Psoas muscle (tissue), 8 donors: Measurements from ENCODE around the gene LCE3D. TPM values are rescaled to one million over a fixed set of nuclear protein-coding genes. Genes with fewer than 3 reads are reported as not detected.
"Not testable (repeated sequence)": the region's sequence is repeated elsewhere in the genome, so short reads cannot be mapped to it uniquely, and the experiment has no call there.

ENCODE experiments used
- ATAC-seq, 4 donors: fragments of 200-7000 bp; cut with Tn5 transposase; one replicate each; pipeline ENCODE4 v1.9.1; 2020; ENCODE audit warnings: moderate library complexity in 3 of 4, mild to moderate bottlenecking in 2 of 4
- DNase-seq, 2 donors: peaks; one replicate each; pipeline ENCODE4 v3.0.0-alpha.2; 2020
- H3K27ac ChIP-seq: fragments of 200-600 bp; one replicate; pipeline ENCODE4 v1.8.0; 2022
- H3K27me3 ChIP-seq, 3 donors: fragments of 200-600 bp in 1 of 3; one replicate each; pipeline versions ENCODE4 v1.6.1 to v1.8.0; 2013 to 2022; ENCODE audit warnings: low read length in 2 of 3, mild to moderate bottlenecking in 2 of 3, moderate library complexity in 1 of 3; ENCODE audit not compliant: insufficient read depth in 3 of 3
- H3K36me3 ChIP-seq, 2 donors: fragments of 200-600 bp in 1 of 2; one replicate each; pipeline versions ENCODE4 v1.6.1 to v1.8.0; 2013 to 2022; ENCODE audit warnings: low read depth in 1 of 2, mild to moderate bottlenecking in 1 of 2, moderate library complexity in 1 of 2; ENCODE audit not compliant: insufficient read depth in 1 of 2
- H3K4me1 ChIP-seq: fragments of 200-600 bp; one replicate; pipeline ENCODE4 v1.8.0; 2022
- H3K4me3 ChIP-seq: fragments of 200-600 bp; one replicate; pipeline ENCODE4 v1.8.0; 2022; ENCODE audit warnings: mild to moderate bottlenecking
- H3K9me3 ChIP-seq: fragments of 200-600 bp; one replicate; pipeline ENCODE4 v1.8.0; 2022
- CTCF ChIP-seq: fragments of 200-600 bp; IDR thresholded peaks from one replicate; pipeline ENCODE4 v1.8.0; 2022; ENCODE audit warnings: antibody characterized with exemption
- WGBS, 3 donors: extraction: QIAGEN DNeasy Blood & Tissue Kit; methylation state at CpG; one replicate each; pipeline versions ENCODE4 v1.1.6 to v1.1.7; 2013; 5-methylcytosine and 5-hydroxymethylcytosine counted together
- intact Hi-C, 2 donors: fragments of 100-400 bp; cut with DNase I; formaldehyde crosslinking; loops; one replicate each; pipeline versions ENCODE4 v1.11.0 to v1.14.2; 2022
- polyA plus RNA-seq, 3 donors: library from polyadenylated mRNA; stranded (reverse); fragments of 200-250 nt; gene quantifications; one replicate each; pipeline ENCODE4 v1.2.3, GENCODE V29; 2013
- total RNA-seq, 4 donors: library from RNA; stranded (reverse); fragmentation: NEBNext Ultra II Directional in 2 of 4; extraction: Animal tissue kit (Norgen Biotek cat#: 25700) in 2 of 4; gene quantifications; one replicate each; pipeline versions ENCODE4 v1.2.1 to v1.2.4, GENCODE V29; 2021 to 2023
- donor health status: healthy with polysubstance abuse.
- donor health status: DM: no; HTN: no; CAD: no; lungs with moderate emphysema.
- donor health status: Bipolar disorder and iron deficiency.
- donor health status: healthy.
- donor health status: DM: yes; HTN: yes; CAD: no.
- donor health status: DM: no; HTN: no; CAD: no.
- donor health status: DM: no; HTN: no; CAD: no.
- donor health status: DM: yes; HTN: yes; CAD: no.

LCE3D gene
- total and polyA plus RNA-seq, 7 donors: not detected

GRCh38 chr1:152565115-152565514 lies 15.2 kb downstream of the LCE3D start:
- intact Hi-C loops: no loop called here
- H3K27me3 ChIP-seq: no peaks in the 10 kb centered on the region

DNA sequence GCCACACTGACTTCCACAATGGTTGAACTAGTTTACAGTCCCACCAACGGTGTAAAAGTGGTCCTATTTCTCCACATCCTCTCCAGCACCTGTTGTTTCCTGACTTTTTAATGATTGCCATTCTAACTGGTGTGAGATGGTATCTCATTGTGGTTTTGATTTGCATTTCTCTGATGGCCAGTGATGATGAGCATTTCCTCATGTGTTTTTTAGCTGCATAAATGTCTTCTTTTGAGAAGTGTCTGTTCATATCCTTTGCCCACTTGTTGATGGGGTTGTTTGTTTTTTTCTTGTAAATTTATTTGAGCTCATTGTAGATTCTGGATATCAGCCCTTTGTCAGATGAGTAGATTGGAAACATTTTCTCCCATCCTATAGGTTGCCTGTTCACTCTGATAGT lies 32.0 kb downstream of the LCE3D start:
- H3K4me3 ChIP-seq, DNase-seq, H3K27ac ChIP-seq, ATAC-seq, H3K36me3 ChIP-seq, H3K9me3 ChIP-seq, intact Hi-C loops, H3K4me1 ChIP-seq, H3K27me3 ChIP-seq: not testable (repeated sequence)
- no CpG with 5 or more reads among the region's 1 CpG for WGBS, 3 donors

More at GRCh38 chr1:152565115-152565514, 15.2 kb downstream of the LCE3D start:
- WGBS, 3 donors: 63 to 79% (median 73%) methylated on average over 2 of the region's 2 CpGs
- peaks cover 11% of the 10 kb centered on the region for H3K9me3 ChIP-seq
- DNase-seq: no peak
- no peaks in the 10 kb centered on the region for H3K36me3 ChIP-seq
- H3K27ac ChIP-seq: no peak overlapping the region
- ATAC-seq: no peak
- no peak for TF ChIP-seq CTCF
- H3K4me3 ChIP-seq: no peak overlapping the region
- H3K4me1 ChIP-seq: no peaks in the 10 kb centered on the region

DNA sequence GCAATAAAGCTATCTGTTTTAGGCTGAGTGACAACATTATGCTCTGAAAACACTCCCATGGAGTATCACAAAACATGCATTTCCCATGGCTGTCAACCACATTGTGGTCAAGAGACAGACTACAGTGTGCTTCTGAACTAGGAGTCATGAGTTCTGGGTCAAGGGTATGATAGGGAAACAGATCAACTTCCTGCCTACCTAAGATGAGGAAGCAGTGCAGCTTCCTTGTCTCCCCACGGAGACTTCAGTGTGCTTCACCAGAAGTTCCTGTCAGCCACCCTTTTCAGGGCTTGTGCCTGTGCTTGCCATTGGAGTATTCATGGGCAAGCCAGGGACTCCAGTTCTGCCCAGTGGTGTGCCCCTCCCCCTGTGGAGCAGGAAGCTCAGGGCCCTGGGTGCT lies 33.6 kb downstream of the LCE3D start:
- ATAC-seq: no peak

GRCh38 chr1:152543820-152544219 lies 36.5 kb downstream of the LCE3D start:
- no peak overlapping the region for H3K4me3 ChIP-seq
- no peaks in the 10 kb centered on the region for H3K36me3 ChIP-seq
- no peaks in the 10 kb centered on the region for H3K4me1 ChIP-seq
- no peak overlapping the region for H3K27ac ChIP-seq
- 36 to 41% (median 37%) methylated on average over 4 of the region's 4 CpGs for WGBS, 3 donors
- no peaks in the 10 kb centered on the region for H3K27me3 ChIP-seq
- no peak for ATAC-seq
- no peaks in the 10 kb centered on the region for H3K9me3 ChIP-seq
- intact Hi-C loops: no loop called here
- no peak for TF ChIP-seq CTCF
- no peak for DNase-seq

More for the DNA sequence above, 33.6 kb downstream of the LCE3D start:
- Histone ChIP-seq H3K4me3 (no peak overlapping the region), H3K36me3 (no peaks in the 10 kb centered on the region), H3K4me1 (no peaks in the 10 kb centered on the region), H3K27ac (no peak overlapping the region), H3K9me3 (no peaks in the 10 kb centered on the region), H3K27me3 (no peaks in the 10 kb centered on the region)
- 50 to 67% (median 53%) methylated on average over 1 of the region's 1 CpG for WGBS, 3 donors
- DNase-seq: no peak
- intact Hi-C loops: no loop called here
- TF ChIP-seq CTCF: no peak

- Histone ChIP-seq H3K27ac (no peak overlapping the region), H3K4me1 (no peaks in the 10 kb centered on the region), H3K27me3 (no peaks in the 10 kb centered on the region), H3K9me3 (no peaks in the 10 kb centered on the region), H3K4me3 (no peak overlapping the region), H3K36me3 (no peaks in the 10 kb centered on the region)
- TF ChIP-seq CTCF: no peak
- 56 to 66% (median 63%) methylated on average over 2 of the region's 2 CpGs for WGBS, 3 donors
- intact Hi-C loops: no loop called here
- ATAC-seq: no peak
- no peak for DNase-seq
These were observed 40.4 kb downstream of the LCE3D start for GRCh38 chr1:152539901-152540300.
